ENCODE measurements around the gene G6PC3. TPM values are rescaled to one million over a fixed set of nuclear protein-coding genes. Genes with fewer than 3 reads are reported as not detected.
A peak's percentile ranks its signal among the peaks of the same experiment; 100 is the strongest.

The G6PC3 gene
- total and polyA plus RNA-seq, 8 donors = 9.1 to 54.2 (median 25.3) TPM

DNA sequence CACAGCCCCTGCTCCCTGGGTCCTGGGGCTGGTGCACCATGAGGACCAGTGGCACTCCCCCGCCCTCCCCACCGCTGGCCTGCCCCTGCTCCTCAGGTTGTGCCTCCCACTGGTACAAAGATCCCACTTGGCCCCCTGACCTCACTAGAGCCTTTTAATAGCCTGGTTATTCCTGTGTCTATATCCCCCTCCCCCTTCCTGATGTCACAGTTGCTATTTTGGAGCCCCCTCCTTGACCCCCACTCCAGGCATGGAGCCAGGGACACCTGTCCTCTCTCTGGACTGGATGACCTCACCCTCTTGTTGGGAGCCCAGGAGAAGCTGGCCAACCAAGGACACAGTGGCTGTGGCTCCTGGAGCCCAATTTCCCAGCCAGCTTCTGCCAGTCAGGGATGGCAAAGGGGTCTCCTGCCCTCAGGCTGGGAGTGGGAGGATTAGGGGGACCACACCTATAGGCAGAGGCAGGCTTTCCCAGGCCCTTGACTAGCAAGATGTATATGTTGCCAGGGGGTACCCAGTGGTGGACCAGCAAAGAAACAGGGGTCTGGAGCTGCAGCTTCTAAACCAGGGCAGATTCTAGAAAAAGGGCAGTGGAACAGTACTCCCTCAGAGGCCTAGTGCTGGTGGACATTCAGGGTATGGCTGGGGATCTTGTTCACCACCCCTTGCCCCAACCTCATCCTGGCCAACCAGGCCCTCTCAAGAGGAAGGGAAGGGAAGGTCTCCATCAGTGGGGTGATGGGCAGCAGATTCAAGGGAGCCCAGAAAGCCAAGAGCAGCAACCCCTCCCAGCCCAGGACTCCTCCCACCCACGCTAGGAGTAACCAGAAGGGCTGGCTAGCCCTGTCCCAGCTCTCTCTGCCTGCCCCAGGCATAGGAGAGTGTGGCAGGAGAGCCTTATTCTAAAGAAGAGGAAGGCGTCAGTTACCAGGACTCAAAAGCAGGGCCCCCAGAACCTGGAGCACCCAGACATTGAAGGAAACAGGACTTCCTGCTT lies 42.0 kb downstream of the G6PC3 start:
- TF ChIP-seq, protein P1, sequence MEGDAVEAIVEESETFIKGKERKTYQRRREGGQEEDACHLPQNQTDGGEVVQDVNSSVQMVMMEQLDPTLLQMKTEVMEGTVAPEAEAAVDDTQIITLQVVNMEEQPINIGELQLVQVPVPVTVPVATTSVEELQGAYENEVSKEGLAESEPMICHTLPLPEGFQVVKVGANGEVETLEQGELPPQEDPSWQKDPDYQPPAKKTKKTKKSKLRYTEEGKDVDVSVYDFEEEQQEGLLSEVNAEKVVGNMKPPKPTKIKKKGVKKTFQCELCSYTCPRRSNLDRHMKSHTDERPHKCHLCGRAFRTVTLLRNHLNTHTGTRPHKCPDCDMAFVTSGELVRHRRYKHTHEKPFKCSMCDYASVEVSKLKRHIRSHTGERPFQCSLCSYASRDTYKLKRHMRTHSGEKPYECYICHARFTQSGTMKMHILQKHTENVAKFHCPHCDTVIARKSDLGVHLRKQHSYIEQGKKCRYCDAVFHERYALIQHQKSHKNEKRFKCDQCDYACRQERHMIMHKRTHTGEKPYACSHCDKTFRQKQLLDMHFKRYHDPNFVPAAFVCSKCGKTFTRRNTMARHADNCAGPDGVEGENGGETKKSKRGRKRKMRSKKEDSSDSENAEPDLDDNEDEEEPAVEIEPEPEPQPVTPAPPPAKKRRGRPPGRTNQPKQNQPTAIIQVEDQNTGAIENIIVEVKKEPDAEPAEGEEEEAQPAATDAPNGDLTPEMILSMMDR (IDR thresholded peaks at IDR 0.05) = no peak
- Histone ChIP-seq H3K9me3 (no peaks in the 10 kb centered on the region), H3K27ac (peak overlapping the region in 3 of 4 donors; percentile 47 to 65 (median 58)), H3K27me3 (no peaks in the 10 kb centered on the region), H3K36me3 (peaks cover 0 to 6% (median 0%) of the 10 kb centered on the region in 3 donors), H3K4me3 (no peak overlapping the region), H3K4me1 (peaks cover 19 to 40% (median 27%) of the 10 kb centered on the region in 3 donors)
- FAIRE-seq (no peak), ATAC-seq (peak in 3 of 4 donors; percentile 2 to 6 (median 3)), DNase-seq (peak in 1 of 6 donors; percentile 71)
- 82 to 89% methylated on average over 4 of the region's 4 CpGs for WGBS, 2 donors
- intact Hi-C loops (cut with DNase I) = no loop called here

DNA sequence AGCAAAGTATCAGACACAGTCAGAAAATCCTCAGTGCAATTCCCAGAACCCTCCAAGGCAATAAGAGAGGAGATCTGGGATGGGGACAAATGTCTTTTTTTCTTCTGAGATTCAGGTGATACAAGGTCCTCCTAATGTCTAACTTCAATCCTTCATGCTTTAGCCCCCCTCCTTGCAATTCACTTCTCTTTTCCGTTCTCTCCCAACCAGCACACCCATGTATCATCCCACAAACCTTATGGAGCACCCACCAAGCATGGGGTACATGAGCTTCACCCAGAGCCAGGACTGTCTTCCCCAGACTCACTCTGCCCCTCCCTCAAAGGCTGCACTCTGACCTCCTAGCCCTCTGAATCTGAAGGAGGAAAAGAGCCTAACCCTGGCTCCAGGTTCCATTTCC lies 42.8 kb downstream of the G6PC3 start:
- no peak overlapping the region for H3K4me3 ChIP-seq
- 95 to 100% methylated on average over 1 of the region's 1 CpG for WGBS, 2 donors
- no peaks in the 10 kb centered on the region for H3K27me3 ChIP-seq
- DNase-seq = no peak
- H3K27ac ChIP-seq = no peak overlapping the region
- TF ChIP-seq, protein P1 (IDR thresholded peaks at IDR 0.05) = no peak
- intact Hi-C loops (cut with DNase I) = no loop called here
- peaks cover 19 to 36% (median 27%) of the 10 kb centered on the region in 3 donors for H3K4me1 ChIP-seq
- no peak for ATAC-seq
- H3K36me3 ChIP-seq = peaks cover 0 to 6% (median 0%) of the 10 kb centered on the region in 3 donors
- no peaks in the 10 kb centered on the region for H3K9me3 ChIP-seq
- no peak for FAIRE-seq

DNA sequence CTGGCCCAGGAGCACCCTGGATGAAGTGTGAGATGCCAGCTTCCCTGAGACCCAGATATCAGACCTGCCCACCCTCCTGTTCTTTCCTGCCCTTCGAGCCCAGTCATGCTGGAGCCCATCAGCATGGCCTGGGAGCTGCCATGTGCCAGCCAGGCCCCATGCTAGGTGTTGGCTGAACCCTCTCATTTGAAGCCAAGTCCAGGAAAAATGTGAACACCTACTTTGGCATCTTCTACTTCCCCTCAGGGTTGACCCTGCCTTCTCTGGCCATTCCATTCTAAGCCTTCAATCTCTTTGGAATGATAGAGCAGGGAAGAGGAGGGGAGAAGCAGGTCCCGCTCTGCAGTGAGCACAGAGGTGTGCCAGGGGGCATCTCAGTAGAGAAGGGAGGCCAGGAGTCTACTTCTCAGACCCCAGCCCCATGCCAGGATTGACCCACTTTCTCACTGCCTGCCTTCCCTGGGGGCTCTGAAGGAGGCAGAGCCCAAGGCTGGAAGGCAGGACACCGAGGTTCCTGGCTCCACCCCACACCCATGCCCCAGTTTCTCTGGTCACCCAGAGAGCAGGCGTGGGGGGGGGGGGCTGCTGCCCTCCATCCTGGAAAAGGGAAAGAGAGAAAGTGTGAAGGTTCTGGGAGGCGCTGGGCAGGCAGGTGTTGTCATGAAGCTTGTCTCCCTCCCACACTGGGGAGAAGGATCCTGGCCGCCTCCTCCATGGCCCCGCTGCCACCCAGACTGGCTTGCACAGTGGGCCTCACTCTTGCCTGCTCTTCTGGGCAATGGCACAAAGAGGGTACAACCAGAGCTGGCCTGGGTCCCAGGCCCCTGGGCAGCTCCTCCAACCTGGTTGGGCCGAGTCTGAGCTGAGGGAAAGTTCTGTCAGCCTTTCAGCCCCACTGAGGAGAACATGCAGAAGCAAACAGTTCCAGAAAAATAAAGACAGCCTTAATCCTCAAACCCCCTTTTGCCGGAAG lies 43.6 kb downstream of the G6PC3 start:
- Histone ChIP-seq H3K9me3 (no peaks in the 10 kb centered on the region), H3K4me1 (peaks cover 19 to 32% (median 27%) of the 10 kb centered on the region in 3 donors), H3K36me3 (peaks cover 0 to 6% (median 0%) of the 10 kb centered on the region in 3 donors), H3K27ac (no peak overlapping the region), H3K4me3 (no peak overlapping the region), H3K27me3 (no peaks in the 10 kb centered on the region)
- ATAC-seq (no peak), DNase-seq (no peak), FAIRE-seq (no peak)
- 87 to 93% methylated on average over 9 of the region's 9 CpGs for WGBS, 2 donors
- TF ChIP-seq, protein P1 (IDR thresholded peaks at IDR 0.05) = no peak
- intact Hi-C loops (cut with DNase I) = no loop called here

DNA sequence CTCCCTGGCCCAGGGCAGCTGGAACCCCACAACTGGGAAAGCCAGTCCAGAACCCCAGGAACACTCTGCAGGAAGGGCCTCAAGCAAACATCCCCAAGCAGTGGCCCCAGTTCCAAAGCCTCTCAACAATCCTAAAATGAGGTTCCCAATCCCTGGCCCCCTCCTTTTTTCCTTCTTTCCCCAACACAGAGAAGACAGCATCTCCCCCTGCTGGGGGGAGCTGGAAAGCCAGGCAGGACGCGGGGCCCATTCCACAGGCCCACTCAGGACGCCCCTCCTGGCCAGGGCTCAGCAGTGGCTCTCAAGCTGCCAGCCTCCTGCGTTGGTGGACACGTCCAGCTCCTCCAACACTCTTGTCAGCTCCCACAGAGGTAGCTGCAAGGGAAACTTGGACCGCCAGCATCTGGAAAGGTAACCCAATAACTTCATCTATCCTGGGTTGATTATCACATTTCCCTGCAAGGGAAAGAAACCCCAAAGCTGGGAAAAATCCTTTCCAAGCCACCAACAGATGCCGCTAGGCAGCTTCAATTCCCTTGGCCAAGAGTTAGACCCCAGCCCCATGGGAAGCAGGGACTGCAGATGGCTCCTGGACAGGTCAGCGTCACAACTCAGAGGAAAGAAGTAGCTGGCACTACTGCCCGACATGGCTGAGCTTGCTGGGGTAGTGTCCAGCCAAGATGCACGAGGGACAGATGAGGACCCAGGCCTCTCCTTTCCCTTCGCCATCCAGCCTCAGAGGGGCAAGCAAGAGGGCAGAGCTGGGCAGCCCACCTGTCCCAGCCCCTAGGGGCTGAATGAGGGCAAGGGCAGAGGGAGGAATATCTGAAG lies 45.3 kb downstream of the G6PC3 start:
- peaks cover 9 to 17% (median 11%) of the 10 kb centered on the region in 3 donors for H3K4me1 ChIP-seq
- WGBS, 2 donors = 58 to 69% methylated on average over 9 to 11 of the region's 11 CpGs

More for the DNA sequence above, 45.3 kb downstream of the G6PC3 start:
- FAIRE-seq (no peak), DNase-seq (peak in 1 of 6 donors; percentile 65), ATAC-seq (no peak)
- Histone ChIP-seq H3K36me3 (peaks cover 0 to 6% (median 0%) of the 10 kb centered on the region in 3 donors), H3K27me3 (no peaks in the 10 kb centered on the region), H3K27ac (no peak overlapping the region), H3K9me3 (no peaks in the 10 kb centered on the region), H3K4me3 (no peak overlapping the region)
- TF ChIP-seq, protein P1 (IDR thresholded peaks at IDR 0.05) = peak in 3 of 4 donors; percentile 30 to 38 (median 30)
- intact Hi-C loops (cut with DNase I) = no loop called here
